ENCODE data around the gene FOXP1.

Gene FOXP1

GRCh38 chr3:71454512-71455403, 128.8 kb downstream of the FOXP1 start:
- Histone ChIP-seq H3K4me3 (ENCODE audit: low read depth, low read length) (no peak overlapping the region), H2AFZ (ENCODE audit: insufficient read depth, low read length, poor library complexity) (no peak overlapping the region), H2BK12ac (ENCODE audit: low read length) (no peak overlapping the region), H2AK5ac (ENCODE audit: low read length) (no peak overlapping the region), H3K4ac (ENCODE audit: low read depth, low read length) (no peak overlapping the region), H3K14ac (ENCODE audit: low read length) (no peak overlapping the region), H2BK120ac (ENCODE audit: insufficient read depth, low read length, poor library complexity) (no peak overlapping the region), H3K79me1 (ENCODE audit: low read length) (no peaks in the 10 kb centered on the region), H3K9ac (ENCODE audit: low read length) (no peak overlapping the region), H4K12ac (ENCODE audit: low read depth, low read length) (no peak overlapping the region), H4K8ac (ENCODE audit: low read depth, low read length) (no peak overlapping the region), H3K36me3 (ENCODE audit: control insufficient read depth in 1 of 2, insufficient read depth in 2 of 2, low read length in 2 of 2) (no peaks in the 10 kb centered on the region), H3K27me3 (ENCODE audit: insufficient read depth, low read length) (no peaks in the 10 kb centered on the region), H3K4me1 (ENCODE audit: control insufficient read depth in 1 of 2, insufficient read depth in 2 of 2, low read length in 2 of 2) (peaks cover 0 to 2% of the 10 kb centered on the region in 2 experiments), H4K91ac (ENCODE audit: low read depth, low read length) (no peak overlapping the region), H2BK5ac (ENCODE audit: low read depth, low read length, poor library complexity) (no peak overlapping the region), H3K79me2 (ENCODE audit: control insufficient read depth, insufficient read depth, low read length, poor library complexity) (no peaks in the 10 kb centered on the region), H3K27ac (ENCODE audit: low read depth, low read length) (no peak overlapping the region), H3K23ac (ENCODE audit: low read length) (no peak overlapping the region), H3K18ac (ENCODE audit: low read length) (no peak overlapping the region), H3K4me2 (ENCODE audit: low read length) (no peak overlapping the region), H3K9me3 (ENCODE audit: insufficient read depth, low read depth, low read length) (no peaks in the 10 kb centered on the region)
- DNase-seq = no peak
- WGBS (ENCODE audit: extremely low coverage, insufficient coverage, insufficient read length) = no CpG with 5 or more reads among the region's 15 CpGs

GRCh38 chr3:71453822-71454511, 129.6 kb downstream of the FOXP1 start:
- H3K4me3 ChIP-seq (ENCODE audit: low read depth, low read length) = no peak overlapping the region
- no peak overlapping the region for H2AFZ ChIP-seq (ENCODE audit: insufficient read depth, low read length, poor library complexity)
- no peak overlapping the region for H2BK120ac ChIP-seq (ENCODE audit: insufficient read depth, low read length, poor library complexity)
- H3K4me1 ChIP-seq (ENCODE audit: control insufficient read depth in 1 of 2, insufficient read depth in 2 of 2, low read length in 2 of 2) = peaks cover 0 to 2% of the 10 kb centered on the region in 2 experiments
- no peak overlapping the region for H2BK12ac ChIP-seq (ENCODE audit: low read length)
- no peak for DNase-seq
- no peak overlapping the region for H3K23ac ChIP-seq (ENCODE audit: low read length)
- no peak overlapping the region for H4K8ac ChIP-seq (ENCODE audit: low read depth, low read length)
- no peak overlapping the region for H3K27ac ChIP-seq (ENCODE audit: low read depth, low read length)
- H3K9ac ChIP-seq (ENCODE audit: low read length) = no peak overlapping the region
- no peak overlapping the region for H3K18ac ChIP-seq (ENCODE audit: low read length)
- no peaks in the 10 kb centered on the region for H3K79me2 ChIP-seq (ENCODE audit: control insufficient read depth, insufficient read depth, low read length, poor library complexity)
- H4K91ac ChIP-seq (ENCODE audit: low read depth, low read length) = no peak overlapping the region
- no peaks in the 10 kb centered on the region for H3K9me3 ChIP-seq (ENCODE audit: insufficient read depth, low read depth, low read length)
- no peaks in the 10 kb centered on the region for H3K36me3 ChIP-seq (ENCODE audit: control insufficient read depth in 1 of 2, insufficient read depth in 2 of 2, low read length in 2 of 2)
- H3K4ac ChIP-seq (ENCODE audit: low read depth, low read length) = no peak overlapping the region
- no peaks in the 10 kb centered on the region for H3K27me3 ChIP-seq (ENCODE audit: insufficient read depth, low read length)
- H4K12ac ChIP-seq (ENCODE audit: low read depth, low read length) = no peak overlapping the region
- H2BK5ac ChIP-seq (ENCODE audit: low read depth, low read length, poor library complexity) = no peak overlapping the region
- no peak overlapping the region for H2AK5ac ChIP-seq (ENCODE audit: low read length)
- no CpG with 5 or more reads among the region's 10 CpGs for WGBS (ENCODE audit: extremely low coverage, insufficient coverage, insufficient read length)
- H3K4me2 ChIP-seq (ENCODE audit: low read length) = no peak overlapping the region
- no peaks in the 10 kb centered on the region for H3K79me1 ChIP-seq (ENCODE audit: low read length)
- no peak overlapping the region for H3K14ac ChIP-seq (ENCODE audit: low read length)

- Histone ChIP-seq H3K27ac (ENCODE audit: low read depth, low read length) (no peak overlapping the region), H4K12ac (ENCODE audit: low read depth, low read length) (no peak overlapping the region), H2BK12ac (ENCODE audit: low read length) (no peak overlapping the region), H4K8ac (ENCODE audit: low read depth, low read length) (no peak overlapping the region), H3K27me3 (ENCODE audit: insufficient read depth, low read length) (no peaks in the 10 kb centered on the region), H3K36me3 (ENCODE audit: control insufficient read depth in 1 of 2, insufficient read depth in 2 of 2, low read length in 2 of 2) (no peaks in the 10 kb centered on the region), H3K4me1 (ENCODE audit: control insufficient read depth in 1 of 2, insufficient read depth in 2 of 2, low read length in 2 of 2) (peaks cover 0 to 2% of the 10 kb centered on the region in 2 experiments), H2BK5ac (ENCODE audit: low read depth, low read length, poor library complexity) (no peak overlapping the region), H2AK5ac (ENCODE audit: low read length) (no peak overlapping the region), H3K79me2 (ENCODE audit: control insufficient read depth, insufficient read depth, low read length, poor library complexity) (no peaks in the 10 kb centered on the region), H3K4me3 (ENCODE audit: low read depth, low read length) (no peak overlapping the region), H3K9me3 (ENCODE audit: insufficient read depth, low read depth, low read length) (no peaks in the 10 kb centered on the region), H3K14ac (ENCODE audit: low read length) (no peak overlapping the region), H3K18ac (ENCODE audit: low read length) (no peak overlapping the region), H3K9ac (ENCODE audit: low read length) (no peak overlapping the region), H3K23ac (ENCODE audit: low read length) (no peak overlapping the region), H2BK120ac (ENCODE audit: insufficient read depth, low read length, poor library complexity) (no peak overlapping the region), H2AFZ (ENCODE audit: insufficient read depth, low read length, poor library complexity) (no peak overlapping the region), H3K4ac (ENCODE audit: low read depth, low read length) (no peak overlapping the region), H3K4me2 (ENCODE audit: low read length) (no peak overlapping the region), H3K79me1 (ENCODE audit: low read length) (no peaks in the 10 kb centered on the region), H4K91ac (ENCODE audit: low read depth, low read length) (no peak overlapping the region)
- no peak for DNase-seq
- WGBS (ENCODE audit: extremely low coverage, insufficient coverage, insufficient read length) = no CpG with 5 or more reads among the region's 3 CpGs
Observed at GRCh38 chr3:71453319-71453718, 130.2 kb downstream of the FOXP1 start.

DNA sequence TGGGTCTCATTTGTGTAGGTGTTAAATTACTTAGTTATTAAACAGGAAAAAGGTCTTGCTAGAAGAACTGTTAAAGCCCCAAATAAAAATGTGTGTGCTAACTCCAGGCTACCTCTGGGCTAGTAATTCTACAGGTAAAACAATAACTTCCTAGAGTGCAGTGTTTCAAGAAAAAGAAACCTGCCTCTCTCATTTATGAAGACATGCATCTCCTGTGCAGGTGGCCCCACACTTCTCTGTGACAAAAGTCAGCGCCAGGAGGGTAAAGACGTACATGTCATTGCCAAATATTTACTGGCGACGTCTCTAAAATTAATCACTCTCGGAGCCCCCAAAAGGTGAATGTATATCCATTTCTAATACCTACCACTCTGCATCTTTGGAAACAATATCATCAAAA, 131.7 kb downstream of the FOXP1 start:
- H3K27me3 ChIP-seq (ENCODE audit: insufficient read depth, low read length) = no peaks in the 10 kb centered on the region
- no peak overlapping the region for H3K4me3 ChIP-seq (ENCODE audit: low read depth, low read length)
- H3K23ac ChIP-seq (ENCODE audit: low read length) = no peak overlapping the region
- H3K4me2 ChIP-seq (ENCODE audit: low read length) = no peak overlapping the region
- no peak overlapping the region for H3K14ac ChIP-seq (ENCODE audit: low read length)
- H4K12ac ChIP-seq (ENCODE audit: low read depth, low read length) = no peak overlapping the region
- H3K79me1 ChIP-seq (ENCODE audit: low read length) = peaks cover 2% of the 10 kb centered on the region
- no peak overlapping the region for H3K9ac ChIP-seq (ENCODE audit: low read length)
- H3K79me2 ChIP-seq (ENCODE audit: control insufficient read depth, insufficient read depth, low read length, poor library complexity) = no peaks in the 10 kb centered on the region
- H3K18ac ChIP-seq (ENCODE audit: low read length) = no peak overlapping the region
- H2AK5ac ChIP-seq (ENCODE audit: low read length) = no peak overlapping the region
- no peaks in the 10 kb centered on the region for H3K36me3 ChIP-seq (ENCODE audit: control insufficient read depth in 1 of 2, insufficient read depth in 2 of 2, low read length in 2 of 2)
- H2BK12ac ChIP-seq (ENCODE audit: low read length) = no peak overlapping the region
- no peak overlapping the region for H4K91ac ChIP-seq (ENCODE audit: low read depth, low read length)
- no peak overlapping the region for H4K8ac ChIP-seq (ENCODE audit: low read depth, low read length)
- no peak overlapping the region for H2BK5ac ChIP-seq (ENCODE audit: low read depth, low read length, poor library complexity)
- DNase-seq = no peak
- H3K27ac ChIP-seq (ENCODE audit: low read depth, low read length) = no peak overlapping the region
- H2BK120ac ChIP-seq (ENCODE audit: insufficient read depth, low read length, poor library complexity) = no peak overlapping the region
- no peaks in the 10 kb centered on the region for H3K9me3 ChIP-seq (ENCODE audit: insufficient read depth, low read depth, low read length)
- H2AFZ ChIP-seq (ENCODE audit: insufficient read depth, low read length, poor library complexity) = no peak overlapping the region
- peaks cover 7 to 8% of the 10 kb centered on the region in 2 experiments for H3K4me1 ChIP-seq (ENCODE audit: control insufficient read depth in 1 of 2, insufficient read depth in 2 of 2, low read length in 2 of 2)
- no CpG with 5 or more reads among the region's 5 CpGs for WGBS (ENCODE audit: extremely low coverage, insufficient coverage, insufficient read length)
- no peak overlapping the region for H3K4ac ChIP-seq (ENCODE audit: low read depth, low read length)

Measured in trophoblast cell (in vitro differentiated cells and primary cell).